Activated CD8-positive, alpha-beta T cell treated with anti-CD3 and anti-CD28 coated beads for 36 hours (primary cell): ENCODE measurements around the gene ZFC3H1. TPM values are rescaled to one million over a fixed set of nuclear protein-coding genes. Genes with fewer than 3 reads are reported as not detected.
A peak's percentile ranks its signal among the peaks of the same experiment; 100 is the strongest.

Source experiments
- ATAC-seq: fragments of 200-7000 bp; cut with Tn5 transposase; one replicate; pipeline ENCODE4 v1.10.0; 2021; ENCODE audit warnings: mild to moderate bottlenecking, moderate library complexity
- CTCF ChIA-PET: fragments of 350-600 bp; sonication (Branson Sonifier 250); formaldehyde crosslinking; loops from one replicate; lab custom pipeline; 2021; ENCODE audit warnings: antibody characterized with exemption; lab: Charles Lee
- POLR2A ChIA-PET: fragments of 350-600 bp; sonication (Branson Sonifier 250); formaldehyde crosslinking; loops from one replicate; lab custom pipeline; 2021; ENCODE audit warnings: antibody characterized with exemption; lab: Charles Lee
- DNase-seq: peaks from one replicate; pipeline ENCODE4 v3.0.0-alpha.2; 2020
- H3K27ac Mint-ChIP-seq: one replicate; pipeline ENCODE4 v1.8.0; 2021; ENCODE audit warnings: mild to moderate bottlenecking, mixed read lengths
- H3K27me3 Mint-ChIP-seq: one replicate; pipeline ENCODE4 v1.8.0; 2021; ENCODE audit warnings: mixed read lengths
- H3K36me3 Mint-ChIP-seq: one replicate; pipeline ENCODE4 v1.8.0; 2021; ENCODE audit warnings: low read depth, mixed read lengths
- H3K4me1 Mint-ChIP-seq: one replicate; pipeline ENCODE4 v1.8.0; 2021; ENCODE audit warnings: low read depth, mixed read lengths
- H3K4me3 Mint-ChIP-seq: one replicate; pipeline ENCODE4 v1.8.0; 2021; ENCODE audit warnings: mild to moderate bottlenecking, moderate library complexity, mixed read lengths
- H3K9me3 Mint-ChIP-seq: one replicate; pipeline ENCODE4 v1.8.0; 2021; ENCODE audit warnings: mixed read lengths
- intact Hi-C: fragments of 100-400 bp; cut with micrococcal nuclease; formaldehyde crosslinking; loops from one replicate; pipeline ENCODE4 v1.10.0; 2022
- total RNA-seq, 2 experiments: library from RNA; stranded (reverse); gene quantifications; one replicate each; pipeline ENCODE4 v1.2.3, GENCODE V29; 2021
- TF ChIP-seq, protein P1 (sequence below): fragments of 200-600 bp; IDR thresholded peaks from one replicate; pipeline ENCODE4 v1.8.0; 2022; ENCODE audit warnings: antibody characterized with exemption, mild to moderate bottlenecking

ZFC3H1 gene
- total RNA-seq, 2 experiments from 2014 or later, result 47.1 to 58.4 TPM

DNA sequence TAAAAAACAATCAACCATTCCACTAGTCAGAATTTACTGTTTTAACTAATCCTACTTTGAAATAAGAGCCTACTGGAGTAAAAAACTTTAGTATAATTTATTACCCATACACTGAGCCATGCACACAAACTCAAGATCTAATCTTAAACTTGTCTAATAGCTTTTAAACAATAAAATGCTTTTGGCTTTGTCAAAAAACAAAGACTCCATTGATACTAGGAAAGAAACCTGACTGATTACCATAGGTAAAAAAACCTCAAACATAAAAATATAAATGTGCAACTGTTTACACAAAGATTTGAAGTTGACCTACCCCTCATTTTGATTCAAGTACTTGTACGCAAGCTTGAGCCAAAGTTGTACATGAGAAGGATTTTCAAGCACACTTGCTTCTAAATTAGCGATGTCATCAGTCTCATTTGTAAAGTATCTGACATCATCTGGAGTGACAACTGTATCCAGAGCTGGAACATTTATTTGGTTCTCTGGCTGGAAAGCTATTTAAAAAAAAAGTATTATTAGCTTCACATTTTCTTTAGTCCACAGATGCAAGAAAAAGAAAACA lies 36.1 kb downstream of the ZFC3H1 start:
- DNase-seq (no peak), ATAC-seq (no peak)
- Mint-ChIP-seq H3K27ac (no peak overlapping the region), H3K36me3 (peaks cover 54% of the 10 kb centered on the region), H3K9me3 (no peaks in the 10 kb centered on the region), H3K4me1 (peaks cover 10% of the 10 kb centered on the region), H3K27me3 (no peaks in the 10 kb centered on the region), H3K4me3 (no peak overlapping the region)
- ChIA-PET POLR2A (interaction anchor here (0.8 to 1.4 kb wide), 2 partner anchors 35 to 37 kb away, joined by 3 to 4 read pairs; partner anchors contain the start of gene THAP2), CTCF (interaction anchor here (1.2 to 3.6 kb wide), 4 partner anchors 9 to 120 kb away, joined by 3 to 30 read pairs (median 8); partner anchors contain the start of gene ZFC3H1)
- TF ChIP-seq, protein P1, sequence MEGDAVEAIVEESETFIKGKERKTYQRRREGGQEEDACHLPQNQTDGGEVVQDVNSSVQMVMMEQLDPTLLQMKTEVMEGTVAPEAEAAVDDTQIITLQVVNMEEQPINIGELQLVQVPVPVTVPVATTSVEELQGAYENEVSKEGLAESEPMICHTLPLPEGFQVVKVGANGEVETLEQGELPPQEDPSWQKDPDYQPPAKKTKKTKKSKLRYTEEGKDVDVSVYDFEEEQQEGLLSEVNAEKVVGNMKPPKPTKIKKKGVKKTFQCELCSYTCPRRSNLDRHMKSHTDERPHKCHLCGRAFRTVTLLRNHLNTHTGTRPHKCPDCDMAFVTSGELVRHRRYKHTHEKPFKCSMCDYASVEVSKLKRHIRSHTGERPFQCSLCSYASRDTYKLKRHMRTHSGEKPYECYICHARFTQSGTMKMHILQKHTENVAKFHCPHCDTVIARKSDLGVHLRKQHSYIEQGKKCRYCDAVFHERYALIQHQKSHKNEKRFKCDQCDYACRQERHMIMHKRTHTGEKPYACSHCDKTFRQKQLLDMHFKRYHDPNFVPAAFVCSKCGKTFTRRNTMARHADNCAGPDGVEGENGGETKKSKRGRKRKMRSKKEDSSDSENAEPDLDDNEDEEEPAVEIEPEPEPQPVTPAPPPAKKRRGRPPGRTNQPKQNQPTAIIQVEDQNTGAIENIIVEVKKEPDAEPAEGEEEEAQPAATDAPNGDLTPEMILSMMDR, result no peak
- intact Hi-C loops, result no loop called here

DNA sequence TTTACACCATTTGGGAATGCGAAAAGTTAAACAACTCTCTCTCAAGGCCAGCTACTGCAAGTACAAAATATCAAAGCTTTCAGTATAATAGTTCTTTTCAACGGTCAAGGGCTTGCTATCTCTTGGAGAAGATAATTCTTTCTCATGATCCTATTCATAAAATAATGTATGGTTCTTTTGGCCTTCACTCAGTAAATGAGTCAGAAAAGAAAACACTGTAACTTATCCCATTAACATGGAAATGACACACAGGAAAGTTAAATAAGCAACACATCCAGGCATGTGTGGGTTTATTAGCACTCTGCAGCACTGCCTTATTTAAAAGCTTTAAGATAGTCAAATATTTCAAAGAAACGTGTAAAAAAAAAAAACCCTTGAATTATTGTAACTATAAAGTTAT lies 36.9 kb downstream of the ZFC3H1 start:
- no peaks in the 10 kb centered on the region for H3K9me3 Mint-ChIP-seq
- no peak for ATAC-seq
- H3K27ac Mint-ChIP-seq, result peak overlapping the region; percentile 7
- ChIA-PET POLR2A (interaction anchor here (1.4 kb wide), 1 partner anchor 37 kb away, joined by 4 read pairs; the partner anchor contains the start of gene THAP2), CTCF (interaction anchor here (0.9 to 3.6 kb wide), 6 partner anchors 10 to 120 kb away, joined by 3 to 30 read pairs (median 4); partner anchors contain the start of genes THAP2 and ZFC3H1)
- H3K36me3 Mint-ChIP-seq, result peaks cover 54% of the 10 kb centered on the region
- TF ChIP-seq, protein P1, result no peak
- intact Hi-C loops, result no loop called here
- H3K4me3 Mint-ChIP-seq, result no peak overlapping the region
- peaks cover 14% of the 10 kb centered on the region for H3K4me1 Mint-ChIP-seq
- no peak for DNase-seq
- H3K27me3 Mint-ChIP-seq, result no peaks in the 10 kb centered on the region

DNA sequence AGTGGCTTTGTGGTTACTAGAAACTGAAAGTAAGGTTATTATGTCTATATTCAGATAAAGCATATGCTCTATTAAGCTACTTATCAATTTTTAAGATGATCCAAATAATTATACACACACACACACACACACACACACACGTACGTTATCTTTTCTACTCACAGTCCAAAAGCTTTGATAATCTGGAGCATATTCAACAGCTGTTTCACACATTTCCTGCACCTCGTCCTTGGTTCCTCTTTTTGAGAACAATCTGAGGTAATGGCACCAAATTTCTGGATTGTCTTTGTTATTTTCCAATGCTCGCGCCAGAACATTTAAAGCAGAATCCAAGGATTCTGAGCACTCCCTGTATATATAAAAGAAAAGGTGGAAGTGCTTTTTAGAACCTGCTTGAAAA lies 37.5 kb downstream of the ZFC3H1 start:
- TF ChIP-seq, protein P1, result no peak
- intact Hi-C loops, result no loop called here
- ATAC-seq (no peak), DNase-seq (no peak)
- no peaks in the 10 kb centered on the region for H3K9me3 Mint-ChIP-seq
- H3K4me1 Mint-ChIP-seq, result peaks cover 17% of the 10 kb centered on the region
- peaks cover 58% of the 10 kb centered on the region for H3K36me3 Mint-ChIP-seq
- H3K4me3 Mint-ChIP-seq, result peak overlapping the region; percentile 4
- ChIA-PET POLR2A (interaction anchor here (0.8 to 1.2 kb wide), 2 partner anchors 38 to 119 kb away, joined by 3 to 4 read pairs; partner anchors contain the start of genes THAP2 and ZFC3H1), CTCF (interaction anchor here (0.7 to 3.6 kb wide), 5 partner anchors 10 to 121 kb away, joined by 3 to 30 read pairs (median 4); partner anchors contain the start of genes THAP2 and ZFC3H1)
- peak overlapping the region; percentile 64 for H3K27ac Mint-ChIP-seq
- no peaks in the 10 kb centered on the region for H3K27me3 Mint-ChIP-seq

DNA sequence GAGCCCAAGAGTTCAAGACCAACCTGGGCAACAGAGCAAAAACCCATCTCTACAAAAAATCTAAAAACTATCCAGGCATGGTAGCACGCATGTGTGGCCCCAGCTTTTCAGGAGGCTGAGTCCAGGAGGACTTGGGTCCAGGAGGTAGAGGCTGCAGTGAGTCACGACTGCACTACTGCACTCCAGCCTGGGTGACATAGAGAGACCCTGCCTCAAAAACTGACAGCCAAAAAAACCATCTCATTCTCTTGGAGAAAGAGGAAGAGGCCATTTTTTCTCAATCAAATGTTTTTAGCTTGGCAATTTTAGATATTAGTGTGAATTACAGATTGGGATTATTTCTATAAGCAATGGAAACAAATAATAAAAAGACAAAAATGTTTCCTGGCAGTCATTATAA lies 38.2 kb downstream of the ZFC3H1 start:
- H3K27ac Mint-ChIP-seq, result no peak overlapping the region
- ATAC-seq (no peak), DNase-seq (no peak)
- ChIA-PET CTCF (interaction anchor here (0.7 to 3.6 kb wide), 4 partner anchors 11 to 122 kb away, joined by 3 to 30 read pairs (median 8); partner anchors contain the start of genes THAP2 and ZFC3H1), POLR2A (interaction anchor here (0.7 to 1.2 kb wide), 4 partner anchors 38 to 119 kb away, joined by 3 to 4 read pairs (median 3); partner anchors contain the start of genes THAP2 and ZFC3H1)
- H3K4me3 Mint-ChIP-seq, result no peak overlapping the region
- peaks cover 61% of the 10 kb centered on the region for H3K36me3 Mint-ChIP-seq
- no peaks in the 10 kb centered on the region for H3K27me3 Mint-ChIP-seq
- no peaks in the 10 kb centered on the region for H3K9me3 Mint-ChIP-seq
- peaks cover 17% of the 10 kb centered on the region for H3K4me1 Mint-ChIP-seq
- TF ChIP-seq, protein P1, result no peak
- intact Hi-C loops, result no loop called here

DNA sequence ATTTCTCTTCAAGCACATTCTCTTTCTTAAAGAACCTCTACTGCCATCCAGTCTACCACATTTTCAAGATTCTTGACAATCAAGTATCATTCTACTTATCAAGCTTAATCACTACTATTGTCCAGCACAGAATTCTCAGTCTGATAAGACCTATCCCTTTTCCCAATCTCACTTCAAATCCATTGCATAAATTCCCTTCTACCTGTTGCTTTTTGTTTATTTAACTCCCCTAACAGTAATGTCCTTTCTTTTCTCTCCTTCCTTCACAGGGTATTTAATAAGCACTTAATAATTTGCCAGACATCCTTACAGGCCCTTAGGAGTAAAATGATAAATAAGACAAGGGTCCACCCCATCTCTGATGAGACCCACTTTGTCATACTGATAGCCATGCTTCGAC lies 41.7 kb downstream of the ZFC3H1 start:
- H3K4me3 Mint-ChIP-seq, result no peak overlapping the region
- H3K9me3 Mint-ChIP-seq, result no peaks in the 10 kb centered on the region
- intact Hi-C loops, result no loop called here
- H3K36me3 Mint-ChIP-seq, result peaks cover 56% of the 10 kb centered on the region
- no peaks in the 10 kb centered on the region for H3K27me3 Mint-ChIP-seq
- POLR2A ChIA-PET, result interaction anchor here (0.7 kb wide), 1 partner anchor 64 kb away, joined by 7 read pairs; no protein-coding TSS in a partner anchor
- TF ChIP-seq, protein P1, result no peak
- CTCF ChIA-PET, result interaction anchor here (0.7 to 3.8 kb wide), 2 partner anchors 15 to 24 kb away, joined by 3 to 22 read pairs; no protein-coding TSS in a partner anchor
- H3K27ac Mint-ChIP-seq, result no peak overlapping the region
- DNase-seq (no peak), ATAC-seq (no peak)
- peaks cover 15% of the 10 kb centered on the region for H3K4me1 Mint-ChIP-seq
